ENCODE data around the gene MMP28.

- no peak for TF ChIP-seq CTCF (IDR thresholded peaks at IDR 0.05)
- TF ChIP-seq POLR2AphosphoS5 (IDR thresholded peaks at IDR 0.05) = no peak
Measured at GRCh38 chr17:35740216-35740615, 55.2 kb downstream of the MMP28 start.
